Neural cell (in vitro differentiated cells): ENCODE measurements around the gene ADH1C. TPM values are rescaled to one million over a fixed set of nuclear protein-coding genes. Genes with fewer than 3 reads are reported as not detected.

Experiments
- H2AFZ ChIP-seq: fragments of 200-600, 300-800 bp; sonication (generic), shearing (Covaris generic); 2 replicates; pipeline ENCODE4 v1.6.0; 2014; ENCODE audit warnings: low read depth, mild to moderate bottlenecking, antibody characterized with exemption, low read length, moderate library complexity
- H3F3A ChIP-seq: fragments of 200-600 bp; shearing (Covaris generic); 2 replicates; pipeline ENCODE4 v1.6.1; 2016; ENCODE audit warnings: mild to moderate bottlenecking, moderate library complexity, mixed read lengths, antibody characterized with exemption, low read length; ENCODE audit not compliant: insufficient read depth, poor library complexity, severe bottlenecking
- H3K27ac ChIP-seq: fragments of 200-600, 300-800 bp; sonication (generic), shearing (Covaris generic); 2 replicates; pipeline ENCODE4 v1.5.1; 2014; ENCODE audit warnings: mild to moderate bottlenecking, low read length, moderate library complexity
- H3K27me3 ChIP-seq: fragments of 300-800, 200-600 bp; sonication (generic), shearing (Covaris generic); 2 replicates; pipeline ENCODE4 v1.6.0; 2014; ENCODE audit warnings: mild to moderate bottlenecking, low read depth, low read length, moderate library complexity; ENCODE audit not compliant: insufficient read depth
- H3K36me3 ChIP-seq: fragments of 300-800, 200-600 bp; sonication (generic), shearing (Covaris generic); 2 replicates; pipeline ENCODE4 v1.5.1; 2014; ENCODE audit warnings: mild to moderate bottlenecking, antibody characterized with exemption, low read length, moderate library complexity; ENCODE audit not compliant: insufficient read depth
- H3K4me2 ChIP-seq: fragments of 300-800, 200-600 bp; sonication (generic), shearing (Covaris generic); 2 replicates; pipeline ENCODE4 v1.6.0; 2014; ENCODE audit warnings: mild to moderate bottlenecking, low read length
- H3K4me3 ChIP-seq: fragments of 300-800, 200-600 bp; sonication (generic), shearing (Covaris generic); 2 replicates; pipeline ENCODE4 v1.5.1; 2014; ENCODE audit warnings: mild to moderate bottlenecking, low read length, moderate library complexity
- H3K79me2 ChIP-seq: fragments of 200-600 bp; shearing (Covaris generic); replicated peaks from 2 replicates; pipeline ENCODE4 v1.6.0; 2014; ENCODE audit warnings: mild to moderate bottlenecking, low read length, moderate library complexity; ENCODE audit not compliant: insufficient read depth
- H3K9ac ChIP-seq: fragments of 300-800, 200-600 bp; sonication (generic), shearing (Covaris generic); 2 replicates; pipeline ENCODE4 v1.6.1; 2016; ENCODE audit warnings: mild to moderate bottlenecking, low read length, mixed read lengths
- H3K9me2 ChIP-seq: fragments of 200-600 bp; shearing (Covaris generic); 2 replicates; pipeline ENCODE4 v1.6.1; 2016; ENCODE audit warnings: mild to moderate bottlenecking, low read length, mixed read lengths; ENCODE audit not compliant: insufficient read depth
- H3K9me3 ChIP-seq: fragments of 200-600, 300-800 bp; sonication (generic), shearing (Covaris generic); 2 replicates; pipeline ENCODE4 v1.6.1; 2016; ENCODE audit warnings: mild to moderate bottlenecking, mixed run types, low read length, moderate library complexity, mixed read lengths
- H4K20me1 ChIP-seq: fragments of 200-600 bp; shearing (Covaris generic); 2 replicates; pipeline ENCODE4 v1.6.1; 2016; ENCODE audit warnings: mild to moderate bottlenecking, mixed run types; ENCODE audit not compliant: insufficient read depth
- EP300 ChIP-seq: fragments of 450-650 bp; conservative IDR thresholded peaks from 2 replicates; pipeline ENCODE4 v1.6.1; 2014; ENCODE audit warnings: antibody characterized with exemption, mild to moderate bottlenecking, moderate library complexity; ENCODE audit not compliant: poor library complexity, severe bottlenecking
- EZH2 ChIP-seq: fragments of 200-600, 300-800 bp; shearing (Covaris generic), sonication (generic); IDR thresholded peaks from 2 replicates; pipeline ENCODE4 v1.6.1; 2014; ENCODE audit warnings: antibody characterized with exemption, low read length, borderline replicate concordance, mild to moderate bottlenecking; ENCODE audit not compliant: insufficient read depth, poor library complexity, severe bottlenecking
- MXI1 ChIP-seq: fragments of 450-650 bp; conservative IDR thresholded peaks from 2 replicates; pipeline ENCODE4 v1.6.1; 2014; ENCODE audit warnings: antibody characterized with exemption, mild to moderate bottlenecking; ENCODE audit not compliant: poor library complexity, severe bottlenecking
- POLR2AphosphoS5 ChIP-seq: IDR thresholded peaks from 2 replicates; pipeline ENCODE4 v1.6.1; 2012
- RAD21 ChIP-seq: fragments of 450-650 bp; conservative IDR thresholded peaks from 2 replicates; pipeline ENCODE4 v1.6.1; 2014; ENCODE audit warnings: antibody characterized with exemption, mild to moderate bottlenecking, moderate library complexity
- SMC3 ChIP-seq: fragments of 450-650 bp; conservative IDR thresholded peaks from 2 replicates; pipeline ENCODE4 v1.6.1; 2014; ENCODE audit warnings: antibody characterized with exemption, mild to moderate bottlenecking, moderate library complexity; ENCODE audit not compliant: poor library complexity
- TAF1 ChIP-seq: IDR thresholded peaks from 2 replicates; pipeline ENCODE4 v1.6.1; 2012; ENCODE audit warnings: low read depth
- polyA plus RNA-seq: library from polyadenylated mRNA; depleted of rRNA; stranded (reverse); fragments of >200 nt; gene quantifications from 2 replicates; pipeline ENCODE4 v1.2.3, GENCODE V29; 2014
- TF ChIP-seq, protein P1 (sequence below): fragments of 450-650 bp; IDR thresholded peaks from 2 replicates; pipeline ENCODE4 v1.5.1; 2014; ENCODE audit warnings: antibody characterized with exemption, mild to moderate bottlenecking, moderate library complexity; ENCODE audit not compliant: poor library complexity, severe bottlenecking
- TF ChIP-seq, protein P2 (sequence below): IDR thresholded peaks from 2 replicates; pipeline ENCODE4 v1.6.1; 2012; ENCODE audit warnings: borderline replicate concordance

The ADH1C gene
- polyA plus RNA-seq, 1 donor from 2014 or later, result not detected

DNA sequence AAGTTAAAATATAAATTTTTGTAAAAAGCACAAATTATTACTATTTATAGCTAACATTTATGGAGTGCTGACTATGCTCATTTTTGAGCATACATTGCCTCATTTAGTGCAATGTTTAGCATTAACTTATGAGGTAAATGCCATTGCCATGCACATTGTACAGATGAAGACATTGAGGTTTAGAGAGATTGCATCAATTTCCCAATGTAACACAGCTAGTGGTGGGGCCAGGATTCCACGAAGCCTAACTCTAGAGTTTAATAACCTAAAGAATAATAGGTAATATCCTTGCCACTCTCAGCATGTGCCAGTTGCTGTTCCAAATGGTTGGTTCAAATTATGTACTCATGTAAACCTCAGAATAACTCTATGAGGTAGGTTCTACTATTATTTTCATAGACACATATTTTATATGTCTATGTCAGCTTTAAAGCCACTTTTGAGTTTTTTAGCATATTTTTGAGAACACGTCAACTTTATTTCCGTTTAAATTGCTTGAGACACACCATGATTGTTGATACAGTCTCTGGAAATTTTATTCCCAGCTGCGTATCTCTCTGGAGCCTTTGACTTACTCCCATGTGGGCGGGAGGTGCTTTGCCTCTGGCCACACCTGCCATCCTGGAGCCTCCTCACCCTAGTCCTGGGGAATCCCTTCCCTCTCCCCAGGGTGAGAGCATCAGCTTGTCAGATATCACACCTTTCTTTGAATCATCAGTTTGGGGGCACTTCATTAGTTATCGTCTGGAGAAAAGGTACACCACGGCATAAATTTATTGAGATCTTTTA is 51.0 kb downstream of the ADH1C start:
- no peak overlapping the region for H3K4me2 ChIP-seq
- H3K36me3 ChIP-seq, result no peaks in the 10 kb centered on the region
- H3K27me3 ChIP-seq, result no peaks in the 10 kb centered on the region
- no peaks in the 10 kb centered on the region for H3F3A ChIP-seq
- H2AFZ ChIP-seq, result no peak overlapping the region
- no peaks in the 10 kb centered on the region for H3K79me2 ChIP-seq
- no peak for TF ChIP-seq SMC3
- TF ChIP-seq, protein P1, sequence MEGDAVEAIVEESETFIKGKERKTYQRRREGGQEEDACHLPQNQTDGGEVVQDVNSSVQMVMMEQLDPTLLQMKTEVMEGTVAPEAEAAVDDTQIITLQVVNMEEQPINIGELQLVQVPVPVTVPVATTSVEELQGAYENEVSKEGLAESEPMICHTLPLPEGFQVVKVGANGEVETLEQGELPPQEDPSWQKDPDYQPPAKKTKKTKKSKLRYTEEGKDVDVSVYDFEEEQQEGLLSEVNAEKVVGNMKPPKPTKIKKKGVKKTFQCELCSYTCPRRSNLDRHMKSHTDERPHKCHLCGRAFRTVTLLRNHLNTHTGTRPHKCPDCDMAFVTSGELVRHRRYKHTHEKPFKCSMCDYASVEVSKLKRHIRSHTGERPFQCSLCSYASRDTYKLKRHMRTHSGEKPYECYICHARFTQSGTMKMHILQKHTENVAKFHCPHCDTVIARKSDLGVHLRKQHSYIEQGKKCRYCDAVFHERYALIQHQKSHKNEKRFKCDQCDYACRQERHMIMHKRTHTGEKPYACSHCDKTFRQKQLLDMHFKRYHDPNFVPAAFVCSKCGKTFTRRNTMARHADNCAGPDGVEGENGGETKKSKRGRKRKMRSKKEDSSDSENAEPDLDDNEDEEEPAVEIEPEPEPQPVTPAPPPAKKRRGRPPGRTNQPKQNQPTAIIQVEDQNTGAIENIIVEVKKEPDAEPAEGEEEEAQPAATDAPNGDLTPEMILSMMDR, result no peak
- no peak for TF ChIP-seq EZH2
- no peak for TF ChIP-seq EP300
- TF ChIP-seq POLR2AphosphoS5, result no peak
- TF ChIP-seq MXI1, result no peak
- no peak for TF ChIP-seq TAF1
- no peak for TF ChIP-seq RAD21
- TF ChIP-seq, protein P2, sequence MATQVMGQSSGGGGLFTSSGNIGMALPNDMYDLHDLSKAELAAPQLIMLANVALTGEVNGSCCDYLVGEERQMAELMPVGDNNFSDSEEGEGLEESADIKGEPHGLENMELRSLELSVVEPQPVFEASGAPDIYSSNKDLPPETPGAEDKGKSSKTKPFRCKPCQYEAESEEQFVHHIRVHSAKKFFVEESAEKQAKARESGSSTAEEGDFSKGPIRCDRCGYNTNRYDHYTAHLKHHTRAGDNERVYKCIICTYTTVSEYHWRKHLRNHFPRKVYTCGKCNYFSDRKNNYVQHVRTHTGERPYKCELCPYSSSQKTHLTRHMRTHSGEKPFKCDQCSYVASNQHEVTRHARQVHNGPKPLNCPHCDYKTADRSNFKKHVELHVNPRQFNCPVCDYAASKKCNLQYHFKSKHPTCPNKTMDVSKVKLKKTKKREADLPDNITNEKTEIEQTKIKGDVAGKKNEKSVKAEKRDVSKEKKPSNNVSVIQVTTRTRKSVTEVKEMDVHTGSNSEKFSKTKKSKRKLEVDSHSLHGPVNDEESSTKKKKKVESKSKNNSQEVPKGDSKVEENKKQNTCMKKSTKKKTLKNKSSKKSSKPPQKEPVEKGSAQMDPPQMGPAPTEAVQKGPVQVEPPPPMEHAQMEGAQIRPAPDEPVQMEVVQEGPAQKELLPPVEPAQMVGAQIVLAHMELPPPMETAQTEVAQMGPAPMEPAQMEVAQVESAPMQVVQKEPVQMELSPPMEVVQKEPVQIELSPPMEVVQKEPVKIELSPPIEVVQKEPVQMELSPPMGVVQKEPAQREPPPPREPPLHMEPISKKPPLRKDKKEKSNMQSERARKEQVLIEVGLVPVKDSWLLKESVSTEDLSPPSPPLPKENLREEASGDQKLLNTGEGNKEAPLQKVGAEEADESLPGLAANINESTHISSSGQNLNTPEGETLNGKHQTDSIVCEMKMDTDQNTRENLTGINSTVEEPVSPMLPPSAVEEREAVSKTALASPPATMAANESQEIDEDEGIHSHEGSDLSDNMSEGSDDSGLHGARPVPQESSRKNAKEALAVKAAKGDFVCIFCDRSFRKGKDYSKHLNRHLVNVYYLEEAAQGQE, result no peak
- H4K20me1 ChIP-seq, result no peaks in the 10 kb centered on the region
- no peak overlapping the region for H3K4me3 ChIP-seq
- no peak overlapping the region for H3K27ac ChIP-seq
- no peaks in the 10 kb centered on the region for H3K9me2 ChIP-seq
- no peak overlapping the region for H3K9ac ChIP-seq
- H3K9me3 ChIP-seq, result peaks cover 3% of the 10 kb centered on the region

DNA sequence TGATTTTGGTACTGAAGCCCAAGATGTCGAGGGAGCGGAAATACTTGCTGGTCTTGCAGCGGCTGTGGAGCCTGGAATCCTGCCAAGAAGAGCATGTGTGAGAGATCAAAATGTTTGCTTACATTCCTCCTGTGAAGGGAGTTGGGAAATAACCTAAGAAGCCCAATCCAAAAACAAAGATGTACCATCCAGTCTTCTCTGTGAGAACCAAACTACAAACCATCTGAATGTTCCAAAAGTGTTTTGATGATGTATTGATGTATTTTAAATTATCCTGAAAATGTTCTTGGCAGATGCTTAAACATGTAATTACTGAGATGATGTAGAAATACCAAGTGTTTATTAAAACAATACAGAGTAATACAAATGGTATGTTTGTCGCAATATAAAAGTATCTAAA is 51.6 kb downstream of the ADH1C start:
- Histone ChIP-seq H3K9ac (no peak overlapping the region), H3K9me3 (peaks cover 3% of the 10 kb centered on the region), H3K36me3 (no peaks in the 10 kb centered on the region), H3K4me3 (no peak overlapping the region), H3K9me2 (no peaks in the 10 kb centered on the region), H3F3A (no peaks in the 10 kb centered on the region), H4K20me1 (no peaks in the 10 kb centered on the region), H2AFZ (no peak overlapping the region), H3K4me2 (no peak overlapping the region), H3K27me3 (no peaks in the 10 kb centered on the region), H3K27ac (no peak overlapping the region), H3K79me2 (no peaks in the 10 kb centered on the region)
- TF ChIP-seq EZH2 (no peak), EP300 (no peak), SMC3 (no peak)
- TF ChIP-seq, protein P2, result no peak
- TF ChIP-seq, protein P1, result no peak
